GM12878 (cell line): ENCODE measurements around the gene TNFRSF6B. TPM values are rescaled to one million over a fixed set of nuclear protein-coding genes. Genes with fewer than 3 reads are reported as not detected.
A peak's percentile ranks its signal among the peaks of the same experiment; 100 is the strongest.

ENCODE experiments used
- ATAC-seq: fragments of 200-7000 bp; cut with Tn5 transposase; 3 replicates; pipeline ENCODE4 v1.9.1; 2020; ENCODE audit warnings: mild to moderate bottlenecking, moderate library complexity
- BruUV-seq: library from RNA; stranded (reverse); fragments of 400-500 nt; replicated peaks from 2 replicates; lab custom pipeline; 2021; lab: Mats Ljungman, UMichigan
- CTCF ChIA-PET: fragments of 300-600 bp; sonication (Branson Sonifier 250); formaldehyde crosslinking; extraction: SDS; loops from one replicate; lab custom pipeline; 2021; ENCODE audit warnings: inconsistent platforms; lab: Yijun Ruan, JAX
- POLR2A ChIA-PET: fragments of 350-600 bp; formaldehyde crosslinking; extraction: SDS; loops from one replicate; lab custom pipeline; 2021; ENCODE audit warnings: inconsistent platforms; lab: Charles Lee
- RAD21 ChIA-PET: fragments of 300-600 bp; sonication (Branson Sonifier 250); formaldehyde crosslinking; loops from one replicate; lab custom pipeline; 2023; ENCODE audit warnings: antibody characterized with exemption; ENCODE audit not compliant: unreplicated experiment; lab: Charles Lee
- SMC1A ChIA-PET: fragments of 300-600 bp; sonication (Branson Sonifier 250); formaldehyde crosslinking; loops from one replicate; lab custom pipeline; 2023; ENCODE audit not compliant: unreplicated experiment, uncharacterized antibody; lab: Charles Lee
- DNase-seq: peaks from one replicate; pipeline ENCODE4 v3.0.0-alpha.2; 2011; ENCODE audit warnings: low read depth, low spot score
- FAIRE-seq: peaks from 3 replicates; lab custom pipeline; 2011; peaks lifted over from hg19 to GRCh38; lab: Jason Lieb, UNC
- H2AFZ ChIP-seq: 2 replicates; pipeline ENCODE4 v1.6.0; 2011; ENCODE audit warnings: low read depth, low read length, control low read depth; ENCODE audit not compliant: control insufficient read depth
- H3K27ac ChIP-seq: 2 replicates; pipeline ENCODE4 v1.5.1; 2011; ENCODE audit warnings: control low read depth; ENCODE audit not compliant: control insufficient read depth, insufficient read depth
- H3K27me3 ChIP-seq, 2 experiments: replicated peaks in 1 of 2; 2 replicates each; pipeline versions ENCODE4 v1.6.0 to v1.6.1; 2011; ENCODE audit warnings: low read length in 1 of 2; ENCODE audit not compliant: control insufficient read depth in 2 of 2, insufficient read depth in 2 of 2
- H3K36me3 ChIP-seq, 2 experiments: 2 replicates each; pipeline ENCODE4 v1.5.1; 2011; ENCODE audit warnings: low read length in 1 of 2; ENCODE audit not compliant: control insufficient read depth in 2 of 2, insufficient read depth in 2 of 2
- H3K4me1 ChIP-seq: 2 replicates; pipeline ENCODE4 v1.6.1; 2011; ENCODE audit warnings: mild to moderate bottlenecking, low read length, moderate library complexity, mixed read lengths; ENCODE audit not compliant: control insufficient read depth, insufficient read depth
- H3K4me2 ChIP-seq: 2 replicates; pipeline ENCODE4 v1.6.0; 2011; ENCODE audit warnings: control low read depth; ENCODE audit not compliant: control insufficient read depth, insufficient read depth
- H3K4me3 ChIP-seq: fragments of 200-600 bp; sonication (generic); 2 replicates; pipeline ENCODE4 v1.5.1; 2016
- H3K79me2 ChIP-seq: 2 replicates; pipeline ENCODE4 v1.6.0; 2011; ENCODE audit warnings: low read length; ENCODE audit not compliant: control insufficient read depth, insufficient read depth
- H3K9ac ChIP-seq: 2 replicates; pipeline ENCODE4 v1.8.0; 2011; ENCODE audit warnings: low read length, control low read depth, mixed read lengths; ENCODE audit not compliant: control insufficient read depth, insufficient read depth
- H3K9me3 ChIP-seq: replicated peaks from 3 replicates; pipeline ENCODE4 v1.5.1; 2011; ENCODE audit warnings: mild to moderate bottlenecking, low read length; ENCODE audit not compliant: control insufficient read depth, insufficient read depth
- H4K20me1 ChIP-seq: 2 replicates; pipeline ENCODE4 v1.6.0; 2011; ENCODE audit not compliant: control insufficient read depth, insufficient read depth
- BHLHE40 ChIP-seq, 2 experiments: fragments of 450-650 bp in 1 of 2; IDR thresholded peaks; 2 replicates each; pipeline ENCODE4 v1.6.1; 2011 to 2017; ENCODE audit warnings: low read depth in 2 of 2, borderline replicate concordance in 1 of 2, improper control_type of control experiment in 1 of 2, low read length in 1 of 2, mild to moderate bottlenecking in 1 of 2
- CBX5 ChIP-seq: sonication (generic); IDR thresholded peaks from 2 replicates; pipeline ENCODE4 v1.6.1; 2016; ENCODE audit warnings: low read depth, moderate library complexity, mild to moderate bottlenecking, inconsistent platforms
- HDGF ChIP-seq: fragments of 450-650 bp; IDR thresholded peaks from 2 replicates; pipeline ENCODE4 v1.6.1; 2016; ENCODE audit warnings: antibody characterized with exemption
- LARP7 ChIP-seq: fragments of 450-650 bp; IDR thresholded peaks from 2 replicates; pipeline ENCODE4 v1.6.1; 2017; ENCODE audit warnings: mild to moderate bottlenecking
- MTA3 ChIP-seq: IDR thresholded peaks from 2 replicates; pipeline ENCODE4 v1.6.1; 2012; ENCODE audit warnings: low read length, inconsistent platforms, borderline replicate concordance
- NFYB ChIP-seq: IDR thresholded peaks from 2 replicates; pipeline ENCODE4 v1.6.1; 2011; ENCODE audit warnings: low read depth, mild to moderate bottlenecking, low read length, improper control_type of control experiment, moderate library complexity; ENCODE audit not compliant: insufficient read depth
- POLR2A ChIP-seq: IDR thresholded peaks from 2 replicates; pipeline ENCODE4 v1.6.1; 2011; ENCODE audit warnings: low read depth, mild to moderate bottlenecking, low read length
- SMAD1 ChIP-seq: fragments of 450-650 bp; IDR thresholded peaks from 2 replicates; pipeline ENCODE4 v1.6.1; 2018; ENCODE audit warnings: mild to moderate bottlenecking, low read depth; ENCODE audit not compliant: partially characterized antibody
- SMC3 ChIP-seq: IDR thresholded peaks from 2 replicates; pipeline ENCODE4 v1.6.1; 2011; ENCODE audit warnings: low read length, improper control_type of control experiment, borderline replicate concordance
- WGBS: methylation state at CpG from one replicate; pipeline ENCODE4 v1.1.6; 2016; ENCODE audit warnings: low lambda C conversion rate; ENCODE audit not compliant: insufficient replicate concordance, insufficient coverage; ENCODE audit errors: missing lambda C conversion rate; 5-methylcytosine and 5-hydroxymethylcytosine counted together
- in situ Hi-C: fragments of 300-500 bp; cut with MboI; formaldehyde crosslinking; loops from 9 replicates; pipeline ENCODE4 v1.14.3; 2018; ENCODE audit warnings: mixed read lengths
- intact Hi-C: fragments of 100-400 bp; cut with micrococcal nuclease; formaldehyde crosslinking; loops from one replicate; pipeline ENCODE4 v1.14.2; 2022; ENCODE audit not compliant: unreplicated experiment
- polyA plus RNA-seq, 11 experiments: library from polyadenylated mRNA; depleted of rRNA in 4 of 11; unstranded in 6 of 11; stranded (reverse) in 5 of 11; fragments of >200 nt; fragmentation: Nextera tagmentation in 4 of 11; fragmentation: Illumina TruSeq in 1 of 11; extraction: Ambion mirVana in 4 of 11; extraction: Trizol in 1 of 11; gene quantifications; 1 replicate in 1 of 11; 2 replicates in 10 of 11; pipeline versions ENCODE4 v1.2.1 to v1.2.3, GENCODE V29; 2011 to 2016; ENCODE audit warnings: inconsistent platforms in 2 of 11, missing spikeins in 2 of 11, low read depth in 1 of 11
- total RNA-seq, 4 experiments: library from RNA; depleted of rRNA in 3 of 4; stranded (reverse); fragments of >200 nt in 3 of 4; fragmentation: Illumina TruSeq in 1 of 4; extraction: Trizol in 1 of 4; gene quantifications; 2 replicates each; pipeline versions ENCODE4 v1.2.1 to v1.2.3, GENCODE V29; 2013 to 2021
- TF ChIP-seq, protein P1 (sequence below): IDR thresholded peaks from 2 replicates; pipeline ENCODE4 v1.6.1; 2011; ENCODE audit warnings: borderline replicate concordance, low read depth, mild to moderate bottlenecking, moderate library complexity, low read length; ENCODE audit not compliant: insufficient read depth, poor library complexity, severe bottlenecking
- TF ChIP-seq, protein P2 (sequence below): IDR thresholded peaks from 2 replicates; pipeline ENCODE4 v1.6.1; 2011; ENCODE audit warnings: low read depth, low read length, improper control_type of control experiment, borderline replicate concordance

TNFRSF6B gene
- total and polyA plus RNA-seq, 10 of the 15 experiments (the other 5 are each of a cell fraction or from before 2014, with no cell fraction given), result 0.67 to 2.2 (median 1.8) TPM; not detected in 7

DNA sequence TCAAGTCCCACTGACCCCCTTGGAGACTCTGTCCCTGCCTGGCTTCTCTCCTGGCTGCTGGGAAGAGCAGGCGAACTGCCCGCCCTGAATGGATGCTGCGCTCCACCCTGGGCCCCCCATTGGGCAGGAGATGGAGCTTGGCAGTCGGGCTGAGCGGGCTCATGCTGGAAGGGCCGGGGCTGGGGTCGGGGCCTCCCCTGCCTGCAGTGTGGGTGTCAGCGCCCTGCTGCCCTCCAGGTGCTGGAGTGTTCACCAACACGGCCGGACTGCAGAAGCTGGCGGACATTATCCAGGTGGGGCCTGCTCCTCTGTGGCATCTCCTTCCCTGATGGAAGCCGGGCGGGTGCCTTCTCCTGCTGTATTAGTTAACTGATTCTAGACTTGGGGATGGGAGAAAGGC lies 16.0 kb upstream of the TNFRSF6B start (continued):
- TF ChIP-seq BHLHE40 (IDR thresholded peaks at IDR 0.05; ENCODE audit: borderline replicate concordance in 1 of 2, low read depth in 2 of 2, low read length in 1 of 2) (no peak), CBX5 (no peak), POLR2A (no peak), SMC3 (no peak), SMAD1 (no peak), HDGF (no peak), MTA3 (no peak)
- TF ChIP-seq, protein P1, sequence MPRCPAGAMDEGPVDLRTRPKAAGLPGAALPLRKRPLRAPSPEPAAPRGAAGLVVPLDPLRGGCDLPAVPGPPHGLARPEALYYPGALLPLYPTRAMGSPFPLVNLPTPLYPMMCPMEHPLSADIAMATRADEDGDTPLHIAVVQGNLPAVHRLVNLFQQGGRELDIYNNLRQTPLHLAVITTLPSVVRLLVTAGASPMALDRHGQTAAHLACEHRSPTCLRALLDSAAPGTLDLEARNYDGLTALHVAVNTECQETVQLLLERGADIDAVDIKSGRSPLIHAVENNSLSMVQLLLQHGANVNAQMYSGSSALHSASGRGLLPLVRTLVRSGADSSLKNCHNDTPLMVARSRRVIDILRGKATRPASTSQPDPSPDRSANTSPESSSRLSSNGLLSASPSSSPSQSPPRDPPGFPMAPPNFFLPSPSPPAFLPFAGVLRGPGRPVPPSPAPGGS, result no peak
- TF ChIP-seq, protein P2, sequence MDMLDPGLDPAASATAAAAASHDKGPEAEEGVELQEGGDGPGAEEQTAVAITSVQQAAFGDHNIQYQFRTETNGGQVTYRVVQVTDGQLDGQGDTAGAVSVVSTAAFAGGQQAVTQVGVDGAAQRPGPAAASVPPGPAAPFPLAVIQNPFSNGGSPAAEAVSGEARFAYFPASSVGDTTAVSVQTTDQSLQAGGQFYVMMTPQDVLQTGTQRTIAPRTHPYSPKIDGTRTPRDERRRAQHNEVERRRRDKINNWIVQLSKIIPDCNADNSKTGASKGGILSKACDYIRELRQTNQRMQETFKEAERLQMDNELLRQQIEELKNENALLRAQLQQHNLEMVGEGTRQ, result no peak

DNA sequence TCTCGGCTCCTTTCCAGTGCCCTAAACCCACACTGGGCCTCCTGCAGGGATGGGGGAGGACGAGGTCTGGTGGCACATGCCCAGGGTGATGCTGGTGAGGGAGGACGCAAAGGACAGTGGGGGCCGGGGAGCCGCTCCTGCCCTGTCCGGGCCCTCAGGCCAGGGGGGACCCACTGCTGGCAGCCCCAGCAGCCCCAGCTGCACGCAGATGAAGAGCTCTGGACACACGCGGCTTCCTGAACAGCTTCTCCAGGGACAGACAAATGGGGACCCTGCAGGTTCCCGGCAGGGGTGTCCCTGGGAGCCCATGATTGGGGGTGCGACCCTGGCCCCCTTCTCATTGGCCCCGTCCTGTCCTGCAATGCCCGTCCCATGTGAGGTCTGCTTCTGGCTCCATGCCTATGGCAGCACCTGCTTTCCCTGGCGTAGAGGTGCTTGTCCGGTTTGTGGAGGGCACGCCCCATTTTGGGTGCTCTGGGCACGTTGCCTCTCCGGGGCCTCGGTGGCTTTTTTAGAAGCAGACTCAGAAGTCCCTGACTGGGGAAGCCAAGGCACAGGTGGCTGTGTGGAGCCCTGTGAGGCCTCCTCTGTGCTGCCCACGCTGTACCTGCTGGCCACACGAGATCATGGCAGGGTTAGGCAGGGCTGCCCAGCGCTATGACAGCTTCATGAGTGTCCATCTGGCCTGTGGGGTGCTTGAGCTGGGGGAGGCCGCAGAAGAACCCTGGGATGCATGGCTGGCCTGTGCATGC lies 15.4 kb upstream of the TNFRSF6B start:
- in situ Hi-C loops (no loop called here), intact Hi-C loops (no loop called here)
- 90% methylated on average over 23 of the region's 23 CpGs for WGBS
- Histone ChIP-seq H4K20me1 (no peaks in the 10 kb centered on the region), H3K79me2 (no peaks in the 10 kb centered on the region), H3K9me3 (no peaks in the 10 kb centered on the region), H3K36me3 (peaks cover 1 to 4% of the 10 kb centered on the region in 2 experiments; a peak in 2 of 4 replicates), H3K4me3 (no peak overlapping the region), H3K4me2 (no peak overlapping the region), H2AFZ (no peak overlapping the region), H3K4me1 (no peaks in the 10 kb centered on the region), H3K27ac (no peak overlapping the region), H3K27me3 (no peaks in the 10 kb centered on the region), H3K9ac (no peak overlapping the region)
- ChIA-PET SMC1A (no interaction called here), CTCF (no interaction called here), POLR2A (no interaction called here), RAD21 (no interaction called here)
- BruUV-seq, result no TSS peak
- DNase-seq (no peak), ATAC-seq (no peak), FAIRE-seq (no peak)
- TF ChIP-seq LARP7, result no peak
- TF ChIP-seq CBX5, result no peak
- TF ChIP-seq, protein P1, result no peak
- TF ChIP-seq POLR2A, result peak; percentile 30; the same call in 1 of the 2 replicates
- TF ChIP-seq NFYB, result no peak
